ENCODE data around the gene COMMD2.

Gene COMMD2

DNA sequence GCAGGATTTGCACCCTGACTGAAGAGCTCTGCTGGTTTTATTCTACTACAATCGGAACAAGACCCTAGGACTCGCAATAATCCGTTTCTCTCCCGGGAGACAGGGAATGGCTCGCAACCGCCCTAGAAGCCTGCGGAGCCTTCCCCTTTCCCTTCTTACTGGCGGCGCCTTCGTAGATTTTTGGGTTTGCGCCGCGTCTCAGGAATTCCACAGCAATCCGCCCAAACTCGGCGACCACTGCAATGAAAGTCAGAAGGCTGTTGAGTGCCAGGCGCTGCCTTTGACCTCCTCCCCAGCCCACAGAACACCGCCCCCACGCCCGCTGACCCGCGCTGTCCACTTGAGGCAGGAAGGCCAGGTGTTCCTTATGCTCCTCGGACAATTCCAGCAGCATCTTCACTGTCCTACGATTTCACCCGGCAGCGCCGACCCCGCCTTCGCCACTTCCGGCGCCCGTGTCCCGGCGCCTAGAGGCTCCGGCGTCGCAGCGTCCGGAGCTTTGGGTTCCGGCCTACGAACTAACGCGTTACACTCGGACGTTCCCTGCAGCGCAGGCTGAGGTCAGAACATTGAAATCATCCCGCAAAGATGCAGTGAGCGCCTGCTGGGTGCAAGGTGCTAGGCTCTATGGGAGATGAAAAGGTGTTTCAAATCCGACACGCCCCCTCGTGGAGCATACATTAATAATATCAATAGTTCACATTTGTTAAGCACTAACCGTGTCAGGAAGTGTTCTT lies at the start of gene COMMD2:
TSS of gene COMMD2 (minus strand) at position 439 of the 737 bp plus-strand sequence. CDS start at position 394, 45 bp downstream.
- peak; percentile 94 for DNase-seq

DNA sequence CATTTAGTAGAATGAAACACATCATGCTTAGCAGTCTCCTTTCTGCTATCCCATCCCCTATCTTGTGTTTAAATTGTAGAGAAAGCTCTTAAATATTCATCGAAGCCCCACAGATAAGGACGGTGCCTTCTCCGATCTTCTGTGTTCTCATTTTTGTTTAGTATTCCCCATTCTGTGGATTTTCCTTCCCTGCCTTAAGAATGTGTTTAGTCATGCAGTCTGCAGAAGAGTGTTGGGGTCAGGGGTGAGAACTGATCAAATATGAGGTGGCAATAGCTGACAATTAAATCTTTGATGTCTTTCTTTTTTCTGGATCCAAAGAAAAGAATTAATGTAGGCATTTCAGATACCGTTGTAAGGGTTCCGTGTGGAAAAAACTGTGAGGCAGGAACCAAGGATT lies 49.4 kb upstream of the COMMD2 start:
- DNase-seq = no peak

DNA sequence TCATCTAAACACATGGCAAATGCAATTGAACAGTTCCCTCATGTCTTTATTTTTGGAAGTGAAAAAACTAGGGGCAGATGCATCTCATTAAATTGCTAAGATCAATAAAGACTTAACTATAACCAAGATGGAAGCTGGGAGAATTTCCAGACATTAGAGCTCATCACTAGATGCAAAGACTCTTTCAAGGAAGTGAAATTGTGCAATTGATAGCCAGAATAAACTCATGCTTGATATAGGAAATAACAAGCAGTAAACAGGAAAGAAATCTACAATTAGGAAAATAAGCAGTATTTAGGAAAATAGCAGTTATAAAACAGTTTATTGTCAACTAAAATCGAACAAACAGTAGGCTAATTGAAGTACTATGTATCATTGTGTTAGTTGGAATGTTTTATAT lies 48.9 kb upstream of the COMMD2 start:
- DNase-seq = no peak

DNA sequence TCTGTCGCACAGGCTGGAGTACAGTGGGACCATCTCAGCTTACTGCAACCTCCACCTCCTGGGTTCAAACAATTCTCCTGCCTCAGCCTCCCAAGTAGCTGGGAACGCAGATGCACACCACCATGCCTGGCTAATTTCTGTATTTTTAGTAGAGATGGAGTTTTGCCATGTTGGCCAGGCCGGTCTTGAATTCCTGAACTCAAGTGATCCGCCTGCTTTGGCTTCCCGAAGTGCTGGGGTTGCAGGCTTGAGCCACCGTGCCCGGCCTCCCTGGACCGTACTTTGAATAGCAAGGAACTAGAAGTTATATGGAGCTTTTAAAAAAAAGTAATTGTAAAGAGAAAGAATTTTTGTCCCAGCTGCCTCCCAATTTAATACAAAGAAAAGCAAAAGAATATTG lies 48.4 kb upstream of the COMMD2 start:
- no peak for DNase-seq

DNA sequence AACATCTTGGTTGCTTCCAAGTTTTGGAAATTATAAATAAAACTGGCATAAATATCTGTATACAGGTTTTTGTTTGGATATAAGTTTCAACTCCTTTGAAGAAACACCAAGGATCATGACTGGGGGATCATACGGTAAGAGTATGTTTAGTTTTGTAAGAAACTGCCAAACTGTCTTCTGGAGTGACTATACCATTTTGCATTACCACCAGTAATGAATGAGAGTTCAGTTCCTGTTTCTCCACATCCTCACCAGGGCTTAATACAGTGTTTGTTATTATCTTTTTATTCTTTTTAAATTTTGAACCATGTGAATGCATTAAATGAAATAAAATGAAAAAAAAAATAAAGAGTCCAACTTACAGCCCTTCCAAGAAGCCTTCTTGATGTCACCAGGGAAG lies 43.7 kb upstream of the COMMD2 start:
- DNase-seq = no peak

DNA sequence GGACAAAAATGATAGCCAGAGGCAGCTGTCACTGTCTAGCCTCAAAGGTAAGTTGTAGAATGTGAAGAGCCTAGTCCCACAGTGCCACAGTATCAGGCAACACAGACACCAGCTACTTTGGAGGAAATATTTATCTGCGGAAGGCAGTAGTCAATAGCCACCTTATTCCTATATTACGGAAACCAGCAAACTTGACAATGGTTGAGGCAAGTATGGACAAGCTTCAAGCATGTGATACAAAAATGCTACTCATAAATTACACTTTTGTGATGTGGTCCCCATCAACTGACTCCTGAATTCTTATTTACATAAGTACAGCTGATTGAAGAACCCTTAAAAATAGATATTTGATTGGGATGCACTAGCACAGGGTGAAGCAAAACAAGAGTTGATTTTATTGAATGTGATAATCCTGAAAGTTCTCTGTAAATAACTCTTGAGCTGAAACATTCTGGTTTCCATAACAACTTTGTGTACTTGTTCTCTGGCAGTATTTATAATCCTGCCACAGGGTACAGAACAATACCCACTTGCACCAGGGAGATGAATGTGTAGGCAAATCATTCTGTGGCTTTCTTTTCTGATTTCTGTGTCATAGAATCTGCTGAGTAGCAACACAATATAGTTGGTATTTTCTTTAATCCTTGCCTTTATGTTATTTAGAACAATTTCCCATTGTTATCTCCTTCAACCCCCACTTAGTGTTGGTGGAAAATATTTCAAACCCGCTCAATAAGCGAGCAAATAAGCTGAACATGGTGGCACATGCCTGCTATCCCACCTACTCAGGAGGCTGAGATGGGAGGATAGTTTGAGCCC lies 40.4 kb upstream of the COMMD2 start, which contains the start of gene ANKUB1:
TSS of gene ANKUB1 (minus strand) at position 103 of the 819 bp plus-strand sequence. CDS start 188 bp downstream, outside the sequence.
- no peak for DNase-seq

DNA sequence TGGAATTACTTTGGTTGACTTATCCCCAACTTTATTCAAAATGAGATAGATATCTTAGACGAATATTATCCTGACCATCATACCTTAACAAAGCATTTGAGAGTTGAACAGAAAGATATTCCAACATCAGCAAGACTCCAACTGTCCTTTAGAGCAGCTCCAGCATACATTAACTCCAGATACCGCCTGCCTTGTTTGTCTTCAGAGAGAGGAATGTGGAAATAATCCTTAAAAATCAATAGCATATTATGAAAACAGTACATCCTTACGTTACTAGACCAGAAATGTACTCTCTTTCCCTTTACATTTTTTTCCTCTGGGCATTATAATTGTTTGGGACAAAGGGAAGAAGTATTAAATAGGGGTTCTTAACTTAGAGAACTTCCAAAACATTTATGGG lies 38.4 kb upstream of the COMMD2 start:
- DNase-seq = no peak

DNA sequence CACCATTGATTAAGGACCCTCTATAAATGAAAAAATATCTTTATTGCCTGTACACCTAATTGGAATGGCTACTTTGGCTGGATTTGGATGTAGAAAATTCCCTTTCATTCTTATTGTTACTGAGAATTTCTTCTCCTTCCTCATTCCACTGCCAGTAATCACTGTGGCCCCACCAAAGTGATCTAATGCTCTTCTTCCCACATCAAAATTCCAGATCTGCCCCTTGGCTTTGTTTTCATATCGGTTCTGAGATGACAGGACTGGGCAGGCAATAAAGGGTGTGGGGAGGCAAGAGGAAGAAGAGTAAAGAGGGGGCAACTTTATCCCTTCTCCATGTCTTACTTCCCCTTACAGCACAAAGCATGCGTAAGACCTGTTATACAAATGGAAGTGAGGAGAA lies 38.0 kb upstream of the COMMD2 start:
- DNase-seq = no peak

DNA sequence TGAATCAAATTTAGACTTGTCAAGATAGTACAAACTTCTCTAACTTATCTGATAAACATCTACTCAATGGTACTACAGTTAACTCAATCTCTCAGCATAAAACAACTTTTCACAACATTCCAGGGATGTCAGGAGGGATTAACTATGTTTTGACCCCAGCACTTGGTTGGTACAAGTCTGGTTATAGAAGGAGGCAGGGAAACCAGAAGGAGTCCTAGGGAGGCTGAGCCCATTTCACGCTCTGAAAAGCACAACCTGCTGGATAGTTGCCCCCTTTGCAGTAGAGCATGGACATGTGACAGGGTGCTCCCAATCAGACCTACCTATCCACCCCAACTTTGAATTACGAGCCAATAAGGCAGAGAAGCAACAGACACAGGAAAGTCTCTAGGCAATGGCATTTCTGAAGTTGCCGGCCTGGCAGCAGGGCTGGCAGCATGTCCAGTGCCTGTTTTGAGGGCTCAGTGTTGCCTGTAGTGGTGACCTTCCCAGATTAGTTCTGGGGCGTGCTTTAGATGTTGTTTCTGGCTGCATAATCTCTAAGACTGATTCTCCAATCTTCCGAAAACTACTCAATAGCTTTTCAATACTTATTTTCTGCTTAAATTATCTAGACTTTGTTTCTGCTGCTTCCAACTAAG lies 31.9 kb upstream of the COMMD2 start:
- DNase-seq = peak; percentile 17

DNA sequence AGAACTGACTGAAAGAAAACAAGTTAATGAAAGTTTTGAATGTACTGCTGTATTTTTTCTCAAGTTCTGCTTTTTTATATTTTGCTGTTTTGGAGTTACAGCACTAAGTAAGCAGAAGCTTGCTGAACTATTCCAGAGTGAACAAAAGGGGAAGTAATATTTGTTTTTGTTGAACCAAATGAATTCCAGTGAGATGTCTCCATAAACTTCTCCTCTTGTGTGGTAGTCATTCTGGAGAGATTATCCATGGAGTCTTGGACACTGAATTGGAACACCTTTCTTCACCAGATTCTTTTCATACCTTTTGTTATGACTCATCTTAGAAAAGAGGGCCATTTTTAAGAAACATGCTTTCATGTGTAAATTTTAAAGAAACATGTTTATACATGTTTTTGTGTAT lies 31.3 kb upstream of the COMMD2 start:
- no peak for DNase-seq

DNA sequence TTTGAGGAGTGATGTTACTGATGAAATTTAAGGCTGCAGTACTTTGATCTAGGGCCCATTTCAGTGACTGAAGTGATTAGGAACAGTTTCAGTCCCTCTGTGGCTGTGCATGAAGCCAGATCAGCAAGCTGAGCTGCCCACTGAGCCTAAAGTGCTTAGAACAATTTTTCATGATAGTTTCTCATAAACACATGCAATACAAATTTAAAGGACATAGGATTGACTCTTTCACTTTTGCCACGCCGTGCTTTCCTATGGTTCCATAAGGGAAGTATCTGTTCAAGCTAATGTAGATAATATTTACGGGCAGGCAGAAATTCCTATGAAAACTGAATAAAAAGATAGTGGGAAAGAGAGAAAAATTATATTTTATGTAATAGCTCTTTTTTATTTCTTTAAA lies 29.5 kb upstream of the COMMD2 start:
- no peak for DNase-seq

DNA sequence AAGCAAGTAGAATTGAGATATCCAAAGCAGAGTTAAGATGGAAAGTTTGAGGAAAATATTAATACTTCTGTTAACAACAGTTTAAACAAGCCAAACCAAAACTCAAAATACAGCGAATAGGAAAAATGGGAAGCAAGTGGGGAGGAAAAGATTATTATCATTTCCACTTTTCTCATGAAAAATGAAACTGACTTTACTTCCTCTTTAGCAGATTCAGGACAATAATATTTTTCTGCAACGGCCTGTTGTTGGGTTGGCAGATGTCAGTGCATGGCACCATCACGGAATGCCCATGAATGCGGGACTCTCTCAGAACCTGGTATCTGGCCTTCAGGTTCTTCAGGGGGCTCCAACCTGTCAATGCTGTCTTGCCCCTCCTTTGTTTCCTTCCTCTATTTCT lies 28.9 kb upstream of the COMMD2 start:
- no peak for DNase-seq

DNA sequence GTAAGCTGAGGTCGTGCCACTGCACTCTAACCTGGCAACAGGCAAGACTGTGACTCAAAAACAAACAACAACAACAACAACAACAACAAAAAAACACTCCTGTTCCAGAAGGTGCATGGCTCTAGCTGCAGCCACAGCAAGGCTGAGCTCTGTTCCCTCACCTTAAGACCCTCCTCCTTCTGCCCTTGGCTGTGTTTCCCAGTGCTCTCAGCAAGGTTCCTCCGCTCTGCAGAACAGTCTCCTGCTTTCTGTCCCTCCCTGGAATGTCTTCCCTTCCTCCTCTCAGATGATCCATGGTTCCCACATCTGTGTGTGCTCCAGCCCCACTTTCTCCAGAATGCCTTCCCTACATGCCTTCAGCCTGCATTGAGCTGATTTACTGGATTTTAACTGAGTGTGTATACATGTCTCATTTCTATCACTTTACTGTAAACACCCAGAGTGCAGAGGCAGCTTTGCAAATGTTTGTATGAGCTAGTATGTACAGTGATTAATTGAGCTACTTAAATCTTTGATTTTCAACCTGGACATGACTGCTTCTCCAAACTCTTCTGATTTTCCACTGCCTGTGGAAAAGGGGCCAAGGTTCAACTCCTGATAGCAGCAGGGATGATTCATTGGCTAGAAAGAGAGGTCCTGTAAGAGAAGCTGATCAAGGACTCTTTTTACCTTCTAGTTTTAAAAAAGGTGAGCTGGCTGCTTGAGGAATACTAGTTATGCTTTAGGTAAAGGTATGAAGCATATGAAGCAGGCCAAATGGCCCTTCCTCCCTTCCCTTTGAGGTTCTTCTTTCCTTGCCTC lies 25.3 kb upstream of the COMMD2 start:
- DNase-seq = no peak

DNA sequence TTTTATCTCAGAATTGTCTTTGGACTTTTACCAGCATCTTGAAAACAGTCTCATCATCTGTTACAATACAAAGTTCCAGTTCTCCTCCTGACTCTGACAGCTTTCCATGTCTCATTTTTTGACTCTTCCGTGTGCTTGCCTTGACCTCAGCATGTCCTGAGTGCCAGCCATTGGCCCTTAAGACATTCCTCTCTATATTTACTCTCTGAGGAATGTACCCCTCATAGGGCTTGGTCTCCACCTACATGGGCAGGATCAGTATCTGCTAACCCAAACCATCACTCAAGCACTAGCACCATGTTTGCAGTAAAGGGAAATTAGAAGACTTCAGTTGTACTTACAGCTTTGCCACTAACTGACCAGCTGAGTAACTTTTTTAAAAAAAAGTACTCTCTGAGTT lies 23.9 kb upstream of the COMMD2 start:
- DNase-seq = no peak

DNA sequence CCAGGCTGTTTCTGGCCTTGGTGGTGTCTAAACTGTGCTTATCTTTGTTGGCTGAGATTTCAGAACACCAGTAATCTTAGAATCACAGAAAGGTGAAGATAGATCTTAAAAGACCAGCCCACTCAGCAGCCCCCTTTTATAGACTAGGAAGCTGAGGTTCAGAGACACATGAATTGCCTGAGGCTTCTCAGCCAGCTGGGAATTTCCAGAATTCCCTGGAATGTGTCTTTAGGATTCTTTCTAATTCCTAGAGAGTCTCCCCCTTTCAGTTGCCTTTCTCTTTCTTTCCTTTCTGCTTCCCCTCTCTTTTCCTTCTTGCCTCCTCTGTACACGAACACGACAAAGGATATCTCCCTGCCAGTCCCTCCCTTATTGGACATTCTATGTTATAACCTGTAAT lies 20.6 kb upstream of the COMMD2 start:
- DNase-seq = no peak

DNA sequence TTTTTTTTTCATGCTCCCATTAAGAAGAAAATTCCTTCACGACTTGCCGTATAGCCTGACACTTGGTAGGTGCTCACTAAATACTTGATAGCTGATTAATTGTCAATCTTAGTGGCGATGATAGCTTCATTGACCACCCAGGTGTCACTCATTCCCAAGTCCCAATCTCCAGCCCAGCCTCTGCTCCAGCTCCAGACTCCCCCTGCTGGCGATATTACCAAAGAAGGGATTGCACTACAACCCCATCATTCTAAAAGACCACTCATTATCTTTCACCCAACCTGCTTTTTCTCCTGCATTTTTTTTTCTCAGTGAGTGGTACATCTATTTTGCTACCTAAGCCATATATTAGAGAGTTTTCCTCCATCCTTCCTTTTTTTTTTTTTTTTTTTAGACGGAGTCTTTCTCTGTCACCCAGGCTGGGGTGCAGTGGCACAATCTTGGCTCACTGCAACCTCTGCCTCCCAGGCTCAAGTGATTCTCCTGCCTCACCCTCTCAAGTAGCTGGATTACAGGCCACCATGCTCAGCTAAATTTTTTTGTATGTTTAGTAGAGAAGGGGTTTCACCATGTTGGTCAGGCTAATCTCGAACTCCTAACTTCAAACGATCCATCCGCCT lies 19.5 kb upstream of the COMMD2 start:
- peak; percentile 73 for DNase-seq

DNA sequence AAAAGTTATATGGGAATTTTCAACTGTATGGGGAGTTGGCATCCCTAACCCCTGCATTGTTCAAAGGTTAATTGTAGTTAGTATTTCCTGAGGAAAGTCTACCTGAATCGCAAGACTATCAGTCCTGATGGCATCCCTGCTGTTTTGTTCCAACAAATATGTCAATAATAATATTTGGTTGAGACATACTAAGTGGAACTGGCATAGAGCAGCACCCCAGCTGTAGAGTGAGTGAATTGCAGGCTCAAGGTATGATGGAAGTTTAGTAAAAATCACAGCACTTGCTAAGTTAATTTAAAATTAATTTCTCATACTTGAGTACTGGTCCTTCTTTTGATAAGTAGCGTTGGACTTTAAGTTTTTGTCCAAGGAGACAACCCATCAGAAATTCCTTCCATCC lies 18.0 kb upstream of the COMMD2 start:
- no peak for DNase-seq

DNA sequence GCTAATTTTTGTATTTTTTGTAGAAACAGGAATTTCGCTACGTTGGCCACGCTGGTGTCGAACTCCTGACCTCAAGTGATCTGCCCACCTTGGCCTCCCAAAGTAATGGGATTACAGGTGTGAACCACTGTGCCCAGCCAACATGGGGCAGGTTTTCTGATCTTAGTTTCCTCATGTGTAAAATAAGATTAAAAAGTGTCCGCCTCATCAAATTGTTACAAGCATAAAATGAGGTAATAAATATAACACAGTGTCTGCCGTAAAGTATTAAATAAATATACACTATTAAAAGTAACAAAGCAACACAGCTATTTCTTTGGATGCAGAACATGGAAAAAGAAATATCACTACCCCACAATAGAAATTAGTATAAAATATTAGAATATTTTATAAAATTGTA lies 16.4 kb upstream of the COMMD2 start:
- DNase-seq = no peak

DNA sequence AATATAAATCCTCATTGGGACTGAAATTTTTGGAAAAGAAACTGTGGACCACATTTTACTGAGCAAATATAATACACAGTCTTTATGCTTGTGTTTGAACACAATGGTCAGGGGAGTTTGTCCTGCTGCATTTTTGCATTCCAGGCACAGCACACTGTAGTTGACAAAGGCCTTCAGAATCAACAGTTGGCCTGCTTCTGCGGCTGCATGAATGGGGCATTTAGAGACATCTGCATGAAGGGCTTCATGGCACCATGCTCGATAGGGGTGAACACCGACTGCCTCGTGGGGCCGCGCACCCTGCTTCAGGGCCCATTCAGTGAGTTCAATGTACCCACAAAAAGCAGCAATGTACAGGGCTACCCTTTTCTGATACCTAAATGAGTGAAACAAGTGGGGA lies 15.4 kb upstream of the COMMD2 start:
- no peak for DNase-seq

DNA sequence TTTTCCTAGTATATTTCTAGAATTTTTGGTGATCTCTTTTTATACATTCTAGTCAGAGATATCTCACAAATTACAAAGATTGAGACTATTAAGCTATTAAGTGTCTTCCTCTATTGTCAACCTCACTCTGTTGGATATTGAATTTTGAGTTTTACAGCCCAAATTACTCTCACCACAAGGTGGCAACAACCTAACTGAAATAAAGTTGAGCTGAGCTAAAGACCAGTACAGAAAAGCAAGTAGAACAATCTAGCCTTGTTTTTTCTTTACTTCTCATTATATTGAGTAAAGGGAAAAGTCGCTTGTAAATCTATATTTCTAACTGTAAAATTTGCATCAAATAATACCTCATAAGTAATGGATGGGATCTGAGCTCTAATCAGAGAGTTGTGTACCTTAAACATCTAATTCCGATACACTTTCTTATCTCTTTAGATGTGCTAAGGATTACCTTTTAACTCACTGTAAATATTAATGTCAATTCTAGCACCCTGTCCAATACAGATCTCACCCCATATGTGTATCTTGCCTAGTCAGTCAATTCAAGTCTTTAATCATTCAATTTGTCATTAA lies 13.6 kb upstream of the COMMD2 start:
- peak; percentile 43 for DNase-seq

DNA sequence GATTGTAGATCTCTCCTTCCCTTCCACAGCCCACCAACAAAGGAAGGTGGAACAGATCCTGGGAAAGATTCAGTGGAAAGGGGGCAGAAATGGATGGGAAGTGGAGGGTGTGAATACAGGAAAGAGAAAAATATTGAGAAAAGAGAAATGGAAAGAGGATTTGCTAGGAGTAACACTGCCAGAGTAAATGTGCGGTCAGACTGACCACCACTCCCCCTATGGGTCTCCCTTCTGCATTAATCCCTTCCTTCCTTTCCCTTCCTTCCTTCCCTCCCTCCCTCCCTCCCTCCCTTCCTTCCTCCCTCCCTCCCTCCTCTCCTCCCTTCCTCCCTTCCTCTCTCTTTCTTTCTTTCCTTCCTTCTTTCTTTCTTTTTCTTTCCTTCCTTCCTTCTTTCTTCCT lies 12.0 kb upstream of the COMMD2 start:
- DNase-seq = no peak

DNA sequence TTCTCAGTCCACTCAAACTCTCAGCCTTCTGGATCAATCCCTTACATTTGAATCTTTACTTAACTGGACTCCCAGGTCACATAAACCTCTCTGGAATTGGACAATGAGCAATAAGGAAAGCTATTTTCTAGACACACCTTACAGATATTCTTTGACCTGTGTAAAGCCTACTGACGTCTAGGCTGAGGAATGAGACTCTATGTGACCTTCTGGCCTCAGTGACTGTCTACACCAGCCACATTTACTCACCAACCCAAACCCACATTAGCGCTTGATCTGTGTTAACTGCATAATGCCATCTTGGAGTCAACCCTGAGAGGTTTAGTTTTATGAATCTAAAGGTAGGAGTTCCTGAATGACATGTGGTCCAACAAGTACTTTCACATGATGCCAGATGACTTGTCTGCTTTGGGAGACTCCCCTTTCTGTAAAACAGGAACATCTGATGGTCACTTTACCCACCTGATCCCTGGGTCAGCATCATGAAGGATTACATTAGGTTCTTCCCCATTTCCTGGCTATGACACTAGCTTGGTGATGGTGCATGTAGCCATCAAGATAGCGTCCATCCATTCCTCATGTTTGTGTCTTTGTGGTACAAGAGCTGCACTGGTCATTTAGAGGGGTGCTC lies 11.4 kb upstream of the COMMD2 start:
- DNase-seq = no peak

All from eye (tissue), 1 donor.